Measurements from ENCODE around the gene SPTBN1.

- TF ChIP-seq CTCF (IDR thresholded peaks at IDR 0.05; ENCODE audit: poor library complexity) (no peak), EZH2 (IDR thresholded peaks at IDR 0.05; ENCODE audit: borderline replicate concordance) (no peak)
These were observed 11.6 kb upstream of the SPTBN1 start for GRCh38 chr2:54444503-54444902.
